ENCODE data around the gene NR1D1.

- TF ChIP-seq CTCF (conservative IDR thresholded peaks at IDR 0.05) (no peak), ZFX (IDR thresholded peaks at IDR 0.05) (no peak)
Observed at GRCh38 chr17:40103688-40104087, 3.3 kb upstream of the NR1D1 start.
